Peyer's patch (tissue), 4 donors: Measurements from ENCODE around the gene SLC4A7. TPM values are rescaled to one million over a fixed set of nuclear protein-coding genes. Genes with fewer than 3 reads are reported as not detected.
"Not testable (repeated sequence)": the region's sequence is repeated elsewhere in the genome, so short reads cannot be mapped to it uniquely, and the experiment has no call there.

Experiments used
- DNase-seq, 3 donors: peaks; one replicate each; pipeline ENCODE4 v3.0.0-alpha.2; 2017 to 2019
- H3K27ac ChIP-seq, 4 donors: fragments of 200-600 bp; sonication (generic); one replicate each; pipeline ENCODE4 v1.5.1; 2016 to 2019
- H3K27me3 ChIP-seq, 2 donors: fragments of 200-600 bp; sonication (generic); one replicate each; pipeline ENCODE4 v1.5.1; 2019
- H3K36me3 ChIP-seq, 3 donors: fragments of 200-600 bp; sonication (generic); one replicate each; pipeline ENCODE4 v1.5.1; 2016 to 2019
- H3K4me1 ChIP-seq, 4 donors: fragments of 200-600 bp; sonication (generic); one replicate each; pipeline ENCODE4 v1.5.1; 2016 to 2019
- H3K4me3 ChIP-seq, 4 donors: fragments of 200-600 bp; sonication (generic); 1 replicate in 3 of 4; 2 replicates in 1 of 4; pipeline ENCODE4 v1.5.1; 2016 to 2019; ENCODE audit warnings: mild to moderate bottlenecking in 1 of 4
- H3K9me3 ChIP-seq, 4 donors: fragments of 200-600 bp; sonication (generic); one replicate each; pipeline ENCODE4 v1.5.1; 2016 to 2019; ENCODE audit warnings: mild to moderate bottlenecking in 1 of 4
- POLR2A ChIP-seq, 2 donors: fragments of 450-650 bp; IDR thresholded peaks; one replicate each; pipeline ENCODE4 v1.5.1; 2017; ENCODE audit warnings: antibody characterized with exemption in 2 of 2, mild to moderate bottlenecking in 2 of 2, moderate library complexity in 2 of 2
- total RNA-seq, 4 donors: library from RNA; depleted of rRNA; stranded (reverse); fragments of >200 nt; gene quantifications; one replicate each; pipeline ENCODE4 v1.1.0, GENCODE V29; 2016
- TF ChIP-seq, protein P1 (sequence below), 6 experiments: fragments of 450-650 bp in 4 of 6; fragments of 200-600 bp in 2 of 6; sonication (generic) in 1 of 6; IDR thresholded peaks; one replicate each; pipeline ENCODE4 v1.5.1; 2017 to 2019; ENCODE audit warnings: antibody characterized with exemption in 6 of 6, mild to moderate bottlenecking in 3 of 6, moderate library complexity in 1 of 6

The SLC4A7 gene
- total RNA-seq = 100 to 1,000 TPM in 3 of 4 donors, 10 to 100 TPM in 1; 92.4 to 201 (median 152) TPM

DNA sequence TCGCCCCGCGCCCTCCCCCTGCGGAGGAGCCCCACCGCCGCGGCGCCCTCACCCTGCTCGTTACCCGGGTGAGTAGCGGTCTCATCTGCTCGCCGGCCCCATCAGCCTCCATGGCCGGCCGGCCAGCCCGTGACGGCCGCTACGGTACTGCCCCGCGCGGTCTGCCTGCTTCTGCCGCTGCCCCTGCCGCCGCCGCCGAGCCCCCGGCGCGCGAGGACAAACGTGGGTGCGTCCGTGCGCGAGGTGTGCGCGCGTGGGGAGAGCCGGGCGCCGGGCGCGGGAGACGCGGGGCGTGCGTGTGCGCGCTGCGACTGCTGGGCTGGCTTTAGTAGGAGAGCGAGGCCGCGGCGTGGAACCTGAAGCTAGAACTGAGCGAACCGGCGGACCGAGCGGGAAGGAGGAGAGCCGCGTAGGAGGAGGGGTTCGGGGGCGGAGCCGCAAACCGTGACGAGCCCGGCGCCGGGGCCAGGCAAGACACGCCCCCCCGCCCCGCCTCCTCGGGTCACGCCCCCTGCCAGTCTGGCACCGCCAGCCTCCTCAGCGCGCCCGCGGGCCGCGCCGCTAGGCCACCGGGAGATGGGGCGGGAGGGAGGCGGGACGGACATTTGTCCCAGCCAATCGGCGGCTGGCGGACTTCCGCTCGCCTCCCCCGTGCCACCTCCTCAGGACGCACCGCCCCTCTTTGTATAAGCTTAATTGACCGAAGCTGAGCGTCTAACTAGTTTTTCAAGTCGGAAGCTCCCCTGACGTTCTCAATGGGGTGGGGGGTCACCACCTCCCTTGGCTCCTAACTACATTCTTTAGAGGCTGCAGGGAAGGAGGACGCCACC, at the start of gene SLC4A7:
SLC4A7 (minus strand) TSS at position 370 of the 830 bp plus-strand sequence; CDS start at position 112, 258 bp downstream.
- peaks cover 0 to 21% (median 11%) of the 10 kb centered on the region in 4 donors for H3K4me1 ChIP-seq
- peak within 1 kb of the TSS; percentile 85 to 100 (median 96) for H3K4me3 ChIP-seq
- H3K27me3 ChIP-seq = no peaks in the 10 kb centered on the region
- H3K27ac ChIP-seq = peak within 1 kb of the TSS; percentile 95 to 97 (median 96)
- TF ChIP-seq, protein P1, sequence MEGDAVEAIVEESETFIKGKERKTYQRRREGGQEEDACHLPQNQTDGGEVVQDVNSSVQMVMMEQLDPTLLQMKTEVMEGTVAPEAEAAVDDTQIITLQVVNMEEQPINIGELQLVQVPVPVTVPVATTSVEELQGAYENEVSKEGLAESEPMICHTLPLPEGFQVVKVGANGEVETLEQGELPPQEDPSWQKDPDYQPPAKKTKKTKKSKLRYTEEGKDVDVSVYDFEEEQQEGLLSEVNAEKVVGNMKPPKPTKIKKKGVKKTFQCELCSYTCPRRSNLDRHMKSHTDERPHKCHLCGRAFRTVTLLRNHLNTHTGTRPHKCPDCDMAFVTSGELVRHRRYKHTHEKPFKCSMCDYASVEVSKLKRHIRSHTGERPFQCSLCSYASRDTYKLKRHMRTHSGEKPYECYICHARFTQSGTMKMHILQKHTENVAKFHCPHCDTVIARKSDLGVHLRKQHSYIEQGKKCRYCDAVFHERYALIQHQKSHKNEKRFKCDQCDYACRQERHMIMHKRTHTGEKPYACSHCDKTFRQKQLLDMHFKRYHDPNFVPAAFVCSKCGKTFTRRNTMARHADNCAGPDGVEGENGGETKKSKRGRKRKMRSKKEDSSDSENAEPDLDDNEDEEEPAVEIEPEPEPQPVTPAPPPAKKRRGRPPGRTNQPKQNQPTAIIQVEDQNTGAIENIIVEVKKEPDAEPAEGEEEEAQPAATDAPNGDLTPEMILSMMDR (IDR thresholded peaks at IDR 0.05) = peak in 2 of 6 experiments; percentile 18 to 22
- TF ChIP-seq POLR2A (IDR thresholded peaks at IDR 0.05) = peak; percentile 97
- peak; percentile 99 for DNase-seq
- H3K9me3 ChIP-seq = no peaks in the 10 kb centered on the region
- H3K36me3 ChIP-seq = no peaks in the 10 kb centered on the region

GRCh38 chr3:27533261-27533607, 49.0 kb upstream of the SLC4A7 start:
- H3K27me3 ChIP-seq = no peaks in the 10 kb centered on the region
- TF ChIP-seq, protein P1 (IDR thresholded peaks at IDR 0.05) = no peak
- no peak for TF ChIP-seq POLR2A (IDR thresholded peaks at IDR 0.05)

GRCh38 chr3:27532426-27533260, 48.5 kb upstream of the SLC4A7 start:
- H3K27me3 ChIP-seq = no peaks in the 10 kb centered on the region
- H3K9me3 ChIP-seq = no peaks in the 10 kb centered on the region
- H3K36me3 ChIP-seq = no peaks in the 10 kb centered on the region
- H3K4me3 ChIP-seq = no peak overlapping the region
- no peak for DNase-seq
- TF ChIP-seq, protein P1 (IDR thresholded peaks at IDR 0.05) = no peak
- no peak for TF ChIP-seq POLR2A (IDR thresholded peaks at IDR 0.05)
- H3K4me1 ChIP-seq = peaks cover 0 to 5% (median 0%) of the 10 kb centered on the region in 4 donors
- no peak overlapping the region for H3K27ac ChIP-seq

More at GRCh38 chr3:27533261-27533607, 49.0 kb upstream of the SLC4A7 start:
- H3K36me3 ChIP-seq = no peaks in the 10 kb centered on the region
- H3K4me1 ChIP-seq = peaks cover 0 to 5% (median 0%) of the 10 kb centered on the region in 4 donors
- H3K27ac ChIP-seq = peak overlapping the region in 1 of 4 donors; percentile 13
- no peaks in the 10 kb centered on the region for H3K9me3 ChIP-seq
- no peak overlapping the region for H3K4me3 ChIP-seq
- DNase-seq = no peak

DNA sequence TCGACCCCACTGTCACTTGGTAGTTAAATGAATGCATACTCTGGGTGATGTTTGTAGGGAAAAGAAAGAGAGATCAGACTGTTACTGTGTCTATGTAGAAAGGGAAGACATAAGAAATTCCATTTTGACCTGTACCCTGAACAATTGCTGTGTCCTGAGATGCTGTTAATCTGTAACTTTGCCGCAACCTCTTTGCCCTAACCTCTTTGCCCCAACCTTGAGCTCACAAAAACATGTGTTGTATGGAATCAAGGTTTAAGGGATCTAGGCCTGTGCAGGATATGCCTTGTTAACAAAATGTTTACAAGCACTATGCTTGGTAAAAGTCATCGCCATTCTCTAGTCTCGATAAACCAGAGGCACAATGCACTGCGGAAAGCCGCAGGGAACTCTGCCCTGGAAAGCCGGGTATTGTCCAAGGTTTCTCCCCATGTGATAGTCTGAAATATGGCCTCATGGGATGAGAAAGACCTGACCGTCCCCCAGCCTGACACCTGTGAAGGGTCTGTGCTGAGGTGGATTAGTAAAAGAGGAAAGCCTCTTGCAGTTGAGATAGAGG, 47.1 kb upstream of the SLC4A7 start:
- H3K27me3 ChIP-seq, DNase-seq, H3K4me3 ChIP-seq, H3K36me3 ChIP-seq, H3K9me3 ChIP-seq, H3K4me1 ChIP-seq, H3K27ac ChIP-seq: not testable (repeated sequence)

DNA sequence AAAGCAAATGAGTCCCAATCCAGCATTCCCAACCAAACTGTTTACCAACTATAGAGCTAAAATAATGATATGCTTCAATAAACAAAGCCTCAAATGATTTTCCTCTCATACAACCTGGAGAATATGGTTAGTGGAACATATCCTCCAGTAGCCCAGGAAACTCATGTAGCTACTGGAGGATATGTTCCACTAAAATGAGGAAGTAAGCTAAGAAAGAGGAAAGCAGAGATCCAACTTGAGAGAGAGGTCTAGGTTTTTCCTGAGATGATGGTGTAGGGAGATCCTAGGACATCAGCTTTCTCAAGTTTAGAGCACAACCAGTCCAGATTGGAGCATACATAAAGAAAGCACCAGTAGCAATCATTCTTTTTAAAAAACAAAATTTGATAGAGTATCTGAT, 44.6 kb upstream of the SLC4A7 start:
- H3K36me3 ChIP-seq = no peaks in the 10 kb centered on the region
- no peak overlapping the region for H3K4me3 ChIP-seq
- H3K27me3 ChIP-seq = no peaks in the 10 kb centered on the region
- DNase-seq = no peak
- no peak overlapping the region for H3K27ac ChIP-seq
- no peaks in the 10 kb centered on the region for H3K9me3 ChIP-seq
- no peaks in the 10 kb centered on the region for H3K4me1 ChIP-seq
- TF ChIP-seq, protein P1 (IDR thresholded peaks at IDR 0.05) = no peak
- TF ChIP-seq POLR2A (IDR thresholded peaks at IDR 0.05) = no peak
